ENCODE data around the gene C6orf47. TPM values are rescaled to one million over a fixed set of nuclear protein-coding genes. Genes with fewer than 3 reads are reported as not detected.

C6orf47 gene
- total and polyA plus RNA-seq, 2 of the 13 experiments (the other 11 are each of a cell fraction or from before 2014, with no cell fraction given) = 1.7 to 18.1 TPM

- TF ChIP-seq SSRP1 (CRISPR knock-in tag; IDR thresholded peaks at IDR 0.05) = peak; percentile 48
- 0 out of 2 replicates have a peak, but pooled peaks have one; percentile 8 for TF ChIP-seq HOXD1 (CRISPR knock-in tag; IDR thresholded peaks at IDR 0.05)
- peak; percentile 32; the same call in 1 of the 2 replicates for TF ChIP-seq POLR2AphosphoS5 (IDR thresholded peaks at IDR 0.05; ENCODE audit: low read depth, low read length)
- peak in 1 of 2 experiments; percentile 31; a peak in 1 of 4 replicates for TF ChIP-seq POLR2A (IDR thresholded peaks at IDR 0.05; ENCODE audit: insufficient read depth in 1 of 2, low read depth in 2 of 2, low read length in 2 of 2)
- no peak for TF ChIP-seq ZFYVE20 (CRISPR knock-in tag; IDR thresholded peaks at IDR 0.05; ENCODE audit: borderline replicate concordance, low read depth)
- TF ChIP-seq ZNF724P (CRISPR knock-in tag; IDR thresholded peaks at IDR 0.05; ENCODE audit: borderline replicate concordance) = peak; percentile 13; the same call in 1 of the 2 replicates
- TF ChIP-seq MXD4 (CRISPR knock-in tag; IDR thresholded peaks at IDR 0.05) = no peak
- TF ChIP-seq, protein P1, sequence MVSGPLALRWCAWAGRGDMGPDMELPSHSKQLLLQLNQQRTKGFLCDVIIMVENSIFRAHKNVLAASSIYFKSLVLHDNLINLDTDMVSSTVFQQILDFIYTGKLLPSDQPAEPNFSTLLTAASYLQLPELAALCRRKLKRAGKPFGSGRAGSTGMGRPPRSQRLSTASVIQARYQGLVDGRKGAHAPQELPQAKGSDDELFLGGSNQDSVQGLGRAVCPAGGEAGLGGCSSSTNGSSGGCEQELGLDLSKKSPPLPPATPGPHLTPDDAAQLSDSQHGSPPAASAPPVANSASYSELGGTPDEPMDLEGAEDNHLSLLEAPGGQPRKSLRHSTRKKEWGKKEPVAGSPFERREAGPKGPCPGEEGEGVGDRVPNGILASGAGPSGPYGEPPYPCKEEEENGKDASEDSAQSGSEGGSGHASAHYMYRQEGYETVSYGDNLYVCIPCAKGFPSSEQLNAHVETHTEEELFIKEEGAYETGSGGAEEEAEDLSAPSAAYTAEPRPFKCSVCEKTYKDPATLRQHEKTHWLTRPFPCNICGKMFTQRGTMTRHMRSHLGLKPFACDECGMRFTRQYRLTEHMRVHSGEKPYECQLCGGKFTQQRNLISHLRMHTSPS (CRISPR knock-in tag; IDR thresholded peaks at IDR 0.05; ENCODE audit: low read depth) = no peak
- TF ChIP-seq, protein P2, sequence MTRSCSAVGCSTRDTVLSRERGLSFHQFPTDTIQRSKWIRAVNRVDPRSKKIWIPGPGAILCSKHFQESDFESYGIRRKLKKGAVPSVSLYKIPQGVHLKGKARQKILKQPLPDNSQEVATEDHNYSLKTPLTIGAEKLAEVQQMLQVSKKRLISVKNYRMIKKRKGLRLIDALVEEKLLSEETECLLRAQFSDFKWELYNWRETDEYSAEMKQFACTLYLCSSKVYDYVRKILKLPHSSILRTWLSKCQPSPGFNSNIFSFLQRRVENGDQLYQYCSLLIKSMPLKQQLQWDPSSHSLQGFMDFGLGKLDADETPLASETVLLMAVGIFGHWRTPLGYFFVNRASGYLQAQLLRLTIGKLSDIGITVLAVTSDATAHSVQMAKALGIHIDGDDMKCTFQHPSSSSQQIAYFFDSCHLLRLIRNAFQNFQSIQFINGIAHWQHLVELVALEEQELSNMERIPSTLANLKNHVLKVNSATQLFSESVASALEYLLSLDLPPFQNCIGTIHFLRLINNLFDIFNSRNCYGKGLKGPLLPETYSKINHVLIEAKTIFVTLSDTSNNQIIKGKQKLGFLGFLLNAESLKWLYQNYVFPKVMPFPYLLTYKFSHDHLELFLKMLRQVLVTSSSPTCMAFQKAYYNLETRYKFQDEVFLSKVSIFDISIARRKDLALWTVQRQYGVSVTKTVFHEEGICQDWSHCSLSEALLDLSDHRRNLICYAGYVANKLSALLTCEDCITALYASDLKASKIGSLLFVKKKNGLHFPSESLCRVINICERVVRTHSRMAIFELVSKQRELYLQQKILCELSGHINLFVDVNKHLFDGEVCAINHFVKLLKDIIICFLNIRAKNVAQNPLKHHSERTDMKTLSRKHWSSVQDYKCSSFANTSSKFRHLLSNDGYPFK (CRISPR knock-in tag; IDR thresholded peaks at IDR 0.05; ENCODE audit: borderline replicate concordance) = 0 out of 2 replicates have a peak, but pooled peaks have one; percentile 18
- TF ChIP-seq TARDBP (CRISPR knock-in tag; IDR thresholded peaks at IDR 0.05) = 0 out of 2 replicates have a peak, but pooled peaks have one; percentile 5
- peak; percentile 53; the same call in 1 of the 2 replicates for TF ChIP-seq ZNF235 (CRISPR knock-in tag; IDR thresholded peaks at IDR 0.05; ENCODE audit: borderline replicate concordance)
- TF ChIP-seq, protein P3, sequence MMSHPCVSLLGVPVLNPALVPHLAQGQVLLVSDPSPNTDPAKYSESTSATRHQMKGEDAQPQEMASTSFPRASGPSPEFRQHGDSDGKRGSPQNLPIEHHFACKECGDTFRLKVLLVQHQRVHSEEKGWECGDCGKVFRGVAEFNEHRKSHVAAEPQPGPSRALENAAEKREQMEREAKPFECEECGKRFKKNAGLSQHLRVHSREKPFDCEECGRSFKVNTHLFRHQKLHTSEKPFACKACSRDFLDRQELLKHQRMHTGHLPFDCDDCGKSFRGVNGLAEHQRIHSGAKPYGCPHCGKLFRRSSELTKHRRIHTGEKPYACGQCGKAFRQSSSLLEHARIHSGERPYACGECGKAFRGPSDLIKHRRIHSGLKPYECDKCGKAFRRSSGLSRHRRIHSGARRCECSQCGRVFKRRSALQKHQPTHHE (CRISPR knock-in tag; IDR thresholded peaks at IDR 0.05; ENCODE audit: borderline replicate concordance) = 0 out of 2 replicates have a peak, but pooled peaks have one; percentile 31
Measured at GRCh38 chr6:31661262-31662123, 915 bp upstream of the C6orf47 start (continued).

All from HepG2 (cell line).